Vagina (tissue), 2 donors: ENCODE results near the gene RPL37A. TPM values are rescaled to one million over a fixed set of nuclear protein-coding genes. Genes with fewer than 3 reads are reported as not detected.

Source experiments
- DNase-seq, 2 donors: peaks; one replicate each; pipeline ENCODE4 v3.0.0-alpha.2; 2017; ENCODE audit errors: extremely low spot score in 2 of 2
- H3K27ac ChIP-seq: fragments of 200-600 bp; sonication (generic); one replicate; pipeline ENCODE4 v1.5.1; 2019
- H3K27me3 ChIP-seq: fragments of 200-600 bp; sonication (generic); one replicate; pipeline ENCODE4 v1.5.1; 2019
- H3K36me3 ChIP-seq, 2 donors: fragments of 200-600 bp; sonication (generic); one replicate each; pipeline ENCODE4 v1.5.1; 2017 to 2019
- H3K4me1 ChIP-seq: fragments of 200-600 bp; sonication (generic); one replicate; pipeline ENCODE4 v1.5.1; 2019
- H3K4me3 ChIP-seq, 2 donors: fragments of 200-600 bp; sonication (generic); 1 replicate in 1 of 2; 2 replicates in 1 of 2; pipeline ENCODE4 v1.5.1; 2016 to 2019
- H3K9me3 ChIP-seq: fragments of 200-600 bp; sonication (generic); one replicate; pipeline ENCODE4 v1.5.1; 2019
- CTCF ChIP-seq, 3 experiments: fragments of 450-650 bp in 2 of 3; fragments of 200-600 bp in 1 of 3; sonication (generic) in 1 of 3; IDR thresholded peaks; one replicate each; pipeline ENCODE4 v1.5.1; 2017 to 2019; ENCODE audit warnings: antibody characterized with exemption in 3 of 3, mild to moderate bottlenecking in 2 of 3, moderate library complexity in 2 of 3
- POLR2A ChIP-seq, 2 donors: fragments of 450-650 bp; IDR thresholded peaks; one replicate each; pipeline ENCODE4 v1.6.1; 2017; ENCODE audit warnings: antibody characterized with exemption in 2 of 2, mild to moderate bottlenecking in 2 of 2, moderate library complexity in 2 of 2
- POLR2AphosphoS5 ChIP-seq, 2 donors: sonication (generic); formaldehyde crosslinking; IDR thresholded peaks; one replicate each; pipeline ENCODE4 v1.9.0; 2017; ENCODE audit warnings: antibody characterized with exemption in 2 of 2, mild to moderate bottlenecking in 2 of 2, low read depth in 1 of 2; ENCODE audit not compliant: insufficient read depth in 1 of 2
- intact Hi-C: fragments of 100-400 bp; cut with DNase I; formaldehyde crosslinking; loops from one replicate; pipeline ENCODE4 v1.15.1; 2023
- total RNA-seq: library from RNA; depleted of rRNA; stranded (reverse); fragments of >200 nt; gene quantifications from one replicate; pipeline ENCODE4 v1.2.3, GENCODE V29; 2016

Gene RPL37A
- total RNA-seq, 1 donor from 2014 or later, result 1,089 TPM

- H3K9me3 ChIP-seq, result no peaks in the 10 kb centered on the region
- H3K4me1 ChIP-seq, result peaks cover 37% of the 10 kb centered on the region
- no peak for TF ChIP-seq POLR2AphosphoS5 (IDR thresholded peaks at IDR 0.05; ENCODE audit: insufficient read depth in 1 of 2, low read depth in 1 of 2)
- no peak for TF ChIP-seq POLR2A (IDR thresholded peaks at IDR 0.05)
- TF ChIP-seq CTCF (IDR thresholded peaks at IDR 0.05), result no peak
- DNase-seq, result no peak
- intact Hi-C loops, result no loop called here
- H3K36me3 ChIP-seq, result no peaks in the 10 kb centered on the region
- H3K27me3 ChIP-seq, result no peaks in the 10 kb centered on the region
- no peak overlapping the region for H3K27ac ChIP-seq
- H3K4me3 ChIP-seq, result no peak overlapping the region
Observed at GRCh38 chr2:216532562-216532961, 33.9 kb downstream of the RPL37A start.

DNA sequence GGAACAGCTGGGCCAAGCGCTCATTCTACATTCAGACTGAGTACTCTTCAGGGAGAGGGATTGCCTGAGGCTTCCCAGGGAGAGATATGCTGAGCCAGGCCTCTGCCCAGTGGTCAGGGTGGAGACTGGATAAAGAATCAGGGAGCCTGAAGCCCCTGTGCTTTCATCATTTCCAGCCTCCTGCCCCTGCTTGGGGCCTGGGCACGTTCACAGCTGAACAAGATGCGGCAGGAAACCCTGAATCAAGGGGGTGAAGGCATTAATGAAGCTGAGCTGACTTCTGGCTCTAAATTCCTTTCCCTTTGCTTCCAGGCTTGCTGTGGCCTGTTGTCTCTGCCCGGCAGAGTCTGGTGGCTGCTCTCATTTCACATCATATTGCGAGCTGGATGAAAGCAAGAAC, 35.0 kb downstream of the RPL37A start:
- Histone ChIP-seq H3K4me1 (peaks cover 37% of the 10 kb centered on the region), H3K27ac (peak overlapping the region; percentile 83), H3K36me3 (no peaks in the 10 kb centered on the region), H3K4me3 (no peak overlapping the region), H3K27me3 (no peaks in the 10 kb centered on the region), H3K9me3 (no peaks in the 10 kb centered on the region)
- intact Hi-C loops, result no loop called here
- DNase-seq, result no peak
- TF ChIP-seq CTCF (IDR thresholded peaks at IDR 0.05) (no peak), POLR2AphosphoS5 (IDR thresholded peaks at IDR 0.05; ENCODE audit: insufficient read depth in 1 of 2, low read depth in 1 of 2) (no peak), POLR2A (IDR thresholded peaks at IDR 0.05) (no peak)

DNA sequence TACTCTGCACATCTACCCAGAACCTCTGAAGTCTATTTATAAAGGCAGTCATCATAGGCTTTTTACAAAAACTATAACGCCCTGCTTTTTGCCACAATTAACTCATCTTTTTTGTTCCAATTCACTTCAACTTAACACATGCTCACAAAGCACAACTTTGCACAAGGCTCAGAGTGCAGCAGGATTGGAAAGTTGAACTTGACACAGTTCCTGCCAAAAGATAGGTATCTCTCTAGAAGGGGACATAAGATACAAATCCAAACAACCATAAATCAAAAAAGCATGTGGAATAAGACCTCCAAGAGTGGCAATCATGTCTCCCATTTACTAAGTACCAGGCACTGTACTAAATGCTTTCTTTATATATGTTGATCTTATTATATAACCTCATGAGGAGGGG, 36.2 kb downstream of the RPL37A start:
- Histone ChIP-seq H3K4me1 (peaks cover 37% of the 10 kb centered on the region), H3K27ac (peak overlapping the region; percentile 83), H3K4me3 (no peak overlapping the region), H3K9me3 (no peaks in the 10 kb centered on the region), H3K27me3 (no peaks in the 10 kb centered on the region), H3K36me3 (no peaks in the 10 kb centered on the region)
- DNase-seq, result no peak
- intact Hi-C loops, result no loop called here
- TF ChIP-seq POLR2A (IDR thresholded peaks at IDR 0.05) (no peak), POLR2AphosphoS5 (IDR thresholded peaks at IDR 0.05; ENCODE audit: insufficient read depth in 1 of 2, low read depth in 1 of 2) (no peak), CTCF (IDR thresholded peaks at IDR 0.05) (no peak)

DNA sequence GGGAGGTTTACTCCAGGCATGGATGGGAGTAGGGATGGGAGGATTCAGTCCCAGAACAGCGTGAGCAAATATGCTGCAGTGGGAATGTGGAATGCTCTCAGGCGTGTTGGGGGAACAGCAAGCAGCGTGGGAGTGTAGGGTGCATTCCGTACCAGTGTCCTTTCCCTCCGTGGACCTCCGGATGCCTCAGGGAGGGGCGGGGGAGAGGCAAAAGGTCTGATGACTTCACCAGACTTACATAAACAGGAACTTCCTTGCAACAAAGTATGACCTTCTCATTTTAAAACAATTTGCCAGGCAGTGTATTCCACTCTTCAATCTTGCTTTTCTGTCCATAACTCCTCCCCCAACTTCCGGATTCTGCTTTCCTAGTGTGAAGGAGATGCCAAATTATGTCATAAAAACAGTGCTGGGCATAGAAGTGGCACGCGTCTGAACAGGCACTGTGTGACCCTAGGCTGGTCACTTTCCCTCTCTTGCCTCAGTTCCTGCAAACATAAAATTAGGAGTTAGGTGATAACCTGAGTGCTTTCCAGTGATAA, 36.9 kb downstream of the RPL37A start:
- no peak overlapping the region for H3K4me3 ChIP-seq
- H3K27me3 ChIP-seq, result no peaks in the 10 kb centered on the region
- peak overlapping the region; percentile 83 for H3K27ac ChIP-seq
- DNase-seq, result peak in 1 of 2 donors; percentile 98
- no peaks in the 10 kb centered on the region for H3K9me3 ChIP-seq
- TF ChIP-seq POLR2AphosphoS5 (IDR thresholded peaks at IDR 0.05; ENCODE audit: insufficient read depth in 1 of 2, low read depth in 1 of 2) (peak; percentile 84 to 87), POLR2A (IDR thresholded peaks at IDR 0.05) (no peak)
- H3K36me3 ChIP-seq, result no peaks in the 10 kb centered on the region
- intact Hi-C loops, result no loop called here
- peaks cover 44% of the 10 kb centered on the region for H3K4me1 ChIP-seq

GRCh38 chr2:216536734-216537210, 38.1 kb downstream of the RPL37A start:
- DNase-seq, result peak in 1 of 2 donors; percentile 95
- TF ChIP-seq POLR2AphosphoS5 (IDR thresholded peaks at IDR 0.05; ENCODE audit: insufficient read depth in 1 of 2, low read depth in 1 of 2) (peak in 1 of 2 donors; percentile 35), POLR2A (IDR thresholded peaks at IDR 0.05) (no peak)
- no peaks in the 10 kb centered on the region for H3K9me3 ChIP-seq
- H3K36me3 ChIP-seq, result no peaks in the 10 kb centered on the region
- H3K4me3 ChIP-seq, result no peak overlapping the region
- no peaks in the 10 kb centered on the region for H3K27me3 ChIP-seq
- intact Hi-C loops, result no loop called here
- H3K27ac ChIP-seq, result peak overlapping the region; percentile 83
- peaks cover 49% of the 10 kb centered on the region for H3K4me1 ChIP-seq

DNA sequence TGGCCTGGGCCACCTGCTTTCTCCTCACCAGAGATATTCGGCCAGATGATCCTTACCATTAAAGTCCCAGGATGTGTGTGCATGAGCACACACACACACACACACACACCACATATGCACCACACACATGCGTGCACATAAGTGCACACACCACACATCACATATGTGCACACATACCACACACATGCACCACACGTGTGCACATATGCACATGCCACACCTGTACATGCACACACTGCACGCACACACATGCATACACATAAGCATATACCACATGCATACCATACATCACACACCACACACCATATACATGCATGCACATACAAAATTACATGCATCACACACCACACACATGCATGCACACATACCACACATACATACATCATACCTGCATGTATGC, 38.7 kb downstream of the RPL37A start:
- Histone ChIP-seq H3K27ac (peak overlapping the region; percentile 83), H3K27me3 (no peaks in the 10 kb centered on the region), H3K4me1 (peaks cover 49% of the 10 kb centered on the region), H3K9me3 (no peaks in the 10 kb centered on the region), H3K36me3 (no peaks in the 10 kb centered on the region), H3K4me3 (no peak overlapping the region)
- no peak for DNase-seq
- TF ChIP-seq POLR2A (IDR thresholded peaks at IDR 0.05), result no peak
- no peak for TF ChIP-seq CTCF (IDR thresholded peaks at IDR 0.05)
- no peak for TF ChIP-seq POLR2AphosphoS5 (IDR thresholded peaks at IDR 0.05; ENCODE audit: insufficient read depth in 1 of 2, low read depth in 1 of 2)
- intact Hi-C loops, result no loop called here
